Right forelimb (tissue), 1 donor: ENCODE measurements around the gene ST6GALNAC1.

Experiments used
- DNase-seq: peaks from one replicate; pipeline ENCODE4 v3.0.0-alpha.2; 2018

ST6GALNAC1 gene

GRCh38 chr17:76674600-76674999 lies 31.0 kb upstream of the ST6GALNAC1 start:
- no peak for DNase-seq

GRCh38 chr17:76673729-76674128 lies 30.2 kb upstream of the ST6GALNAC1 start:
- no peak for DNase-seq

GRCh38 chr17:76672892-76673291 lies 29.3 kb upstream of the ST6GALNAC1 start:
- DNase-seq, result no peak

- DNase-seq, result no peak
These were observed 28.8 kb upstream of the ST6GALNAC1 start for GRCh38 chr17:76672270-76672851.

GRCh38 chr17:76671912-76672262 lies 28.3 kb upstream of the ST6GALNAC1 start:
- DNase-seq, result no peak

- peak; percentile 99 for DNase-seq
These were observed 27.8 kb upstream of the ST6GALNAC1 start for GRCh38 chr17:76671123-76671911.

GRCh38 chr17:76670718-76671122 lies 27.2 kb upstream of the ST6GALNAC1 start:
- DNase-seq, result no peak

DNA sequence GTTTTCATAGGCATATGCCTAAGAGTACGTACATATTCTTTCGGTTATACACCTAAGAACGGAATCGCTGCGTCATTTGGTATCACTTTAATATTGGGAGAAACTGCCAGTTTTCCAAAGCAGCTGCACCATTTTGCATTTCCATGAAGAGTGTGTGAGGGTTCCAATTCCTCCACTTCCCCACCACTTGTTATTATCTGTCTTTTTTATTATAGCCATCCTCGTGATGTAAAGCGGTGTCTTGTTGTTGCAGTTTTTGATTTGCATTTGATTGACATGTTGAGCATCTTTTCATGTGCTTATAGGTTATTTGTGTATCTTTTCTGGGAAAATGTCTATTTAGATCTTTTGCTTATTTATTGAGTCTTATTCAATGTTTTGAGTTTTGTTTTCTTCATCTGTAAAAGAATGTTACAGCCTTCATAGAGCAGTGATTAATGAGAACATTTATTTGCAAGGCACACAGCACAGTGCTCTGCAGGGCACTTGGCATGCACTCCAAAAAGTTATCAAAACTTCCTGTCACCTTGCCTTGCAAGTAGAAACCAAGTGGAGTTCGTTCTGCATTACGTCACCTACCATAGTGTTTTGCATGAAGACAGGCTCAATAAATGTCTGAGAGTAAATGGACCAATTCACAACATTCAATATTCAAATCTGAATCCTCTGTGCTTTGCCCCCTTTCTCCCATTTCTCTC lies 26.6 kb upstream of the ST6GALNAC1 start:
- DNase-seq, result no peak

DNA sequence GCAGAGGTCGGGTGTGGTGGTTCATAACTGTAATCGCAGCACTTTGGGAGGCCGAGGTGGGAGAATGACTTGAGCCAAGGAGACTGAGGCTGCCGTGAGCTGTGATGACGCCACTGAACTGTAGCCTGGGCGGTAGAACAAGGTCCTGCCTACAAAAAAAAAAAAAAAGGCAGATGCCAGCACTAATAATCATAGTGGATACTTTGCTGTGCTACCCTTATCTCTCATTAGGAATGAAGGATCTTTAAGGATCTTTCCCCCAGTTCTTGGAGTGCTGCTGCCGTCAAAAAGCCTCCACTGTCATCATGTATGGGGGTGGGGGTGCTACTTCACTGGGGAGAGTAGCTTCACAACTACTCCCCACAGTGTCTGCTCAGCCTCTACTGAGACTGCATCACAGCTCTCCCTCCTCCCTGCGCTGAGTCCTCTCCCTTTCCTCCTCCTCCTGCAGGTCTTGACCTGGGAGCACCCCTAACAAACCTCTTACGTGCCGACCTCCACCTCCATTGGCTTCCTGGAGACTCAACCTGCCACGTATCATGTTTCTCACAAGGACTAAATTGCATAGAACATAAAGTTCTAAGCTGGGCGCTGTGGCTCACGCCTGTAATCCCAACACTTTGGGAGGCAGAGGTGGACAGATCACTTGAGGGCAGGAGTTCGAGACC lies 24.4 kb upstream of the ST6GALNAC1 start:
- no peak for DNase-seq

- no peak for DNase-seq
These were observed 23.9 kb upstream of the ST6GALNAC1 start for GRCh38 chr17:76667491-76667755.

DNA sequence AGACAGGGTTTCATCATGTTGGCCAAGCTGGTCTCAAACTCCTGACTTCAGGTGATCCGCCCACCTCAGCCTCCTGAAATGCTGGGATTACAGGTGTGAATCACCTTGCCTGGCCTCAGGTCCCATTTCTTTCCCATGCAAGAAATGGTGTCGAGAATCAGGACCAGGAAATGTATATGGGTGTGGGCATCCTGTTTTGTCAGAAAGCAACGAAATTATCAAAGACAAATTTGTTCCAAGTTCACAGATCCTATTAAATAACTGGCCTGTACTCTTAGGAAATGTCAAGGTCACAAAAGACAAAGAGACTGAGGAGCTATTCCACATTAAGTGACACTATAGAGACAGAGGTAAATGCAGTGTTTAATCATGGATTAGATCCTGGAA lies 17.1 kb upstream of the ST6GALNAC1 start:
- DNase-seq, result no peak

GRCh38 chr17:76659928-76660655 lies 16.5 kb upstream of the ST6GALNAC1 start:
- no peak for DNase-seq

DNA sequence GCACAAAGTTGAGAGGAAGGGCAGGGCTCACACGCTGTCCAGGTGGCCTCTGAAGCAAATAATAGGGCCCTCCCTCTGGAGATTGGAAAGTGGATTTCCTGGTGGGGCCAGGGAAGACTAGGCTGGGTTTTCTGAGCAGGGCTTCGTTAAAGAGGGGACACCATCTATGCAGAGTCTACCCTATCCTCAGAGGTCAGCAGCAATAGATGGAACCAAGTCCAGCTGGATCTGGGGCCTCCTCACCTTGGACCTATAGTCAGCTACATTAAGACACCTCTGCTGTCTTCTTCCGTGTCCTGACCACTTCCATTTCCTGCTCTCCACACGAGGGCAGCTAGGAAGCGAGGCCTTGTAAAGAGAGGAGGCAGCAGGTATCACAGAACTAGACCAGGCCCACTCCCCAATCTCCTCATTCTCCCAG lies 14.7 kb upstream of the ST6GALNAC1 start:
- no peak for DNase-seq

DNA sequence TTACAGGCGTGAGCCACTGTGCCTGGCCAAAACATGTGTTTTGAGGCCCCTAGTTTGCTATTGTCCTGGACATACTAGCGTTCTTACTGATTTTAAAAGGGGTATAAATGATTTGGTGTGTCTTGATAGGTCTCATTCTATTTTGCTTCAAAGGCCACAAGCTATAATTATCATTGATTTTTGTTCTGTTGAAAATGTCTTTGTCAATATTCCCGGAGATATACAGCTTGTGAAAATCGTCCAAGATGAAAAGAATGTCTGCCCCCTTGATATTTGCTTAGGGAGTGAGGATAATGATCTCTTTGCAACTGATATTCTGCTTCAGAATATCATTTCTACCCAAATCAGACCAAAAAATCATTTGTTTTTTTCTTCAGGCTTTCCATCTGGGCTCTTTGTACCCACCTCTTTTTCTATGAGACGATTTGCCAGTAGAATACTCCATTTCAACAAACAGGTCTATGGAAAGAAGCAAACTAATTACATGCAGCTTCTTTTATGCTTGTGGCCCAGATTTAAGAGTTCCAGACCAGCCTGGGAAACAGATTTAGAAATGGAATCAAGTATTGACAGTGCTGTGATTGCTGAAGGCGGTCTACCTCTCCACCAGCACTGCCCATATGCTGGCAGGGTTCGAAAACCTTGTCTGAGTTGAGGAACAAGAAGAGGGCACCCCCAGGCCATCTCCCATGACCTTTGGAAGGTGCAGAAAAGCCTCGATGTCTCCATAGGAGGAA lies 14.1 kb upstream of the ST6GALNAC1 start:
- no peak for DNase-seq

GRCh38 chr17:76654408-76654807 lies 10.9 kb upstream of the ST6GALNAC1 start:
- DNase-seq, result no peak

- DNase-seq, result no peak
These were observed 6.9 kb upstream of the ST6GALNAC1 start for GRCh38 chr17:76650504-76650903.

- no peak for DNase-seq
These were observed 3.2 kb upstream of the ST6GALNAC1 start for GRCh38 chr17:76646712-76647111.

GRCh38 chr17:76645481-76645880 lies 1.9 kb upstream of the ST6GALNAC1 start:
- DNase-seq, result no peak

GRCh38 chr17:76644995-76645394 lies 1.4 kb upstream of the ST6GALNAC1 start:
- no peak for DNase-seq

- no peak for DNase-seq
These were observed 563 bp downstream of the ST6GALNAC1 start for GRCh38 chr17:76642994-76643393.

GRCh38 chr17:76642032-76642561 lies 1.5 kb downstream of the ST6GALNAC1 start:
- no peak for DNase-seq

DNA sequence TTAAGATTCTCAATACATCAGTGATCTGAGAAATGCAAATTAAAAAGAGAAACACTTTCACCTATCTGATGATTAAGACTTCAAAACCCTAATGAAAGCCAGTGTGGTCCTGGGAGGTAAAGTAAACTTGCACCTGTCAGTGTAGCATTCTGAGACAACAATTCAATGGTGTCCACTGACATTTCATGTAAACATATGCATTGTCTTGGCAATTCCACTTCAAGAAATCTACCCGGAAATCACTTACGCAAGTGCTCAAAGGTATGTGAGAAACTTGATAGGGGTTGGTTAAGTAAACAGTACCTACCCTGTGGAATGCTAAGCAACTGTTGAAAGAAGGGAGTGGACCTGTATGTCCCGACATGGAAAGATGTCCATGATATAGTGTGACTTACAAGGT lies 2.1 kb downstream of the ST6GALNAC1 start:
- DNase-seq, result no peak
